ENCODE measurements around the gene SCCPDH.

DNA sequence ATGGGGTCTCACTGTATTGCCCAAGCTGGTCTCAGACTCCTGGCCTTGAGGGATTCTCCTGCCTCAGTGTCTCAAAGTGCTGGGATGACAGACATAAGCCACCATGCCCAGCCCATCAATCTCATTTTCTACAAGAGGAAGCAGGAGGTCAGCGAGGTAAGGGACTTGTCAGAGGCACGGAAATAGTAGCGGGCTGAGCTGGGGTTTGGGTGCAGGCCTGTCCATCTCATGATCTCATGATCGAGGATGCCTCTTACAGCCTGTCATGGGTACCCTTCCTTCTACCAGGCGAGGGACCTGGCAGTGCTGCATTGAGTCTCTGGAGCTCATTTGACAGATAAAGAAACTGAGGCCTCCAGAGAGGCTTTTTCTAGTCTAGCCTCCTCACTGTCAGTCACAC is 28.5 kb upstream of the SCCPDH start:
- TF ChIP-seq, protein P1, sequence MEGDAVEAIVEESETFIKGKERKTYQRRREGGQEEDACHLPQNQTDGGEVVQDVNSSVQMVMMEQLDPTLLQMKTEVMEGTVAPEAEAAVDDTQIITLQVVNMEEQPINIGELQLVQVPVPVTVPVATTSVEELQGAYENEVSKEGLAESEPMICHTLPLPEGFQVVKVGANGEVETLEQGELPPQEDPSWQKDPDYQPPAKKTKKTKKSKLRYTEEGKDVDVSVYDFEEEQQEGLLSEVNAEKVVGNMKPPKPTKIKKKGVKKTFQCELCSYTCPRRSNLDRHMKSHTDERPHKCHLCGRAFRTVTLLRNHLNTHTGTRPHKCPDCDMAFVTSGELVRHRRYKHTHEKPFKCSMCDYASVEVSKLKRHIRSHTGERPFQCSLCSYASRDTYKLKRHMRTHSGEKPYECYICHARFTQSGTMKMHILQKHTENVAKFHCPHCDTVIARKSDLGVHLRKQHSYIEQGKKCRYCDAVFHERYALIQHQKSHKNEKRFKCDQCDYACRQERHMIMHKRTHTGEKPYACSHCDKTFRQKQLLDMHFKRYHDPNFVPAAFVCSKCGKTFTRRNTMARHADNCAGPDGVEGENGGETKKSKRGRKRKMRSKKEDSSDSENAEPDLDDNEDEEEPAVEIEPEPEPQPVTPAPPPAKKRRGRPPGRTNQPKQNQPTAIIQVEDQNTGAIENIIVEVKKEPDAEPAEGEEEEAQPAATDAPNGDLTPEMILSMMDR (IDR thresholded peaks at IDR 0.05; ENCODE audit: low read depth, low read length) = no peak
- TF ChIP-seq POLR2A (IDR thresholded peaks at IDR 0.05; ENCODE audit: extremely low read depth, insufficient read length) = no peak
- TF ChIP-seq, protein P2, sequence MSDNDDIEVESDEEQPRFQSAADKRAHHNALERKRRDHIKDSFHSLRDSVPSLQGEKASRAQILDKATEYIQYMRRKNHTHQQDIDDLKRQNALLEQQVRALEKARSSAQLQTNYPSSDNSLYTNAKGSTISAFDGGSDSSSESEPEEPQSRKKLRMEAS (IDR thresholded peaks at IDR 0.05; ENCODE audit: low read depth, low read length) = no peak
